Endothelial cell (in vitro differentiated cells): ENCODE results near the gene FRG2C. TPM values are rescaled to one million over a fixed set of nuclear protein-coding genes. Genes with fewer than 3 reads are reported as not detected.
"Not testable (repeated sequence)": the region's sequence is repeated elsewhere in the genome, so short reads cannot be mapped to it uniquely, and the experiment has no call there.

Experiments
- DNase-seq: peaks from one replicate; pipeline ENCODE4 v3.0.0; 2021; ENCODE audit warnings: low spot score
- H3K27ac Mint-ChIP-seq: one replicate; pipeline ENCODE4 v1.8.0; 2021; ENCODE audit warnings: mixed read lengths, inconsistent platforms; ENCODE audit not compliant: unreplicated experiment
- H3K27me3 Mint-ChIP-seq: one replicate; pipeline ENCODE4 v1.8.0; 2021; ENCODE audit warnings: mild to moderate bottlenecking, moderate library complexity, mixed read lengths, inconsistent platforms; ENCODE audit not compliant: unreplicated experiment
- H3K36me3 Mint-ChIP-seq: one replicate; pipeline ENCODE4 v1.8.0; 2021; ENCODE audit warnings: mild to moderate bottlenecking, low read depth, mixed read lengths, inconsistent platforms; ENCODE audit not compliant: unreplicated experiment
- H3K4me1 Mint-ChIP-seq: one replicate; pipeline ENCODE4 v1.8.0; 2021; ENCODE audit warnings: mild to moderate bottlenecking, mixed read lengths, inconsistent platforms; ENCODE audit not compliant: unreplicated experiment
- H3K4me3 Mint-ChIP-seq: one replicate; pipeline ENCODE4 v1.8.0; 2021; ENCODE audit warnings: mild to moderate bottlenecking, mixed read lengths, inconsistent platforms; ENCODE audit not compliant: unreplicated experiment
- H3K9me3 Mint-ChIP-seq: one replicate; pipeline ENCODE4 v1.8.0; 2021; ENCODE audit warnings: mixed read lengths, inconsistent platforms; ENCODE audit not compliant: unreplicated experiment
- long read RNA-seq: library from polyadenylated mRNA; unstranded; transcript quantifications from one replicate; pipeline ENCODE4 v2.0.0, GENCODE V29; 2020; ENCODE audit not compliant: unreplicated experiment
- total RNA-seq: library from RNA; stranded (reverse); fragmentation: NEBNext Ultra II Directional; extraction: Animal tissue kit (Norgen Biotek cat#: 25700); gene quantifications from one replicate; pipeline ENCODE4 v1.2.1, GENCODE V29; 2021; ENCODE audit not compliant: unreplicated experiment
- TF ChIP-seq, protein P1 (sequence below): fragments of 200-600 bp; sonication (generic); IDR thresholded peaks from one replicate; pipeline ENCODE4 v1.5.0; 2021; ENCODE audit warnings: antibody characterized with exemption; ENCODE audit not compliant: unreplicated experiment

The FRG2C gene
- not detected for total RNA-seq
- long read RNA-seq = 0 reads

GRCh38 chr3:75664028-75664427 is at the start of gene FRG2C:
TSS of gene FRG2C (plus strand) at chr3:75664328. CDS start at chr3:75664380, 52 bp downstream.
- Mint-ChIP-seq H3K36me3 (peaks cover 11% of the 10 kb centered on the region), H3K27me3 (peaks cover 18% of the 10 kb centered on the region)
- H3K4me1 Mint-ChIP-seq = not testable (repeated sequence)

DNA sequence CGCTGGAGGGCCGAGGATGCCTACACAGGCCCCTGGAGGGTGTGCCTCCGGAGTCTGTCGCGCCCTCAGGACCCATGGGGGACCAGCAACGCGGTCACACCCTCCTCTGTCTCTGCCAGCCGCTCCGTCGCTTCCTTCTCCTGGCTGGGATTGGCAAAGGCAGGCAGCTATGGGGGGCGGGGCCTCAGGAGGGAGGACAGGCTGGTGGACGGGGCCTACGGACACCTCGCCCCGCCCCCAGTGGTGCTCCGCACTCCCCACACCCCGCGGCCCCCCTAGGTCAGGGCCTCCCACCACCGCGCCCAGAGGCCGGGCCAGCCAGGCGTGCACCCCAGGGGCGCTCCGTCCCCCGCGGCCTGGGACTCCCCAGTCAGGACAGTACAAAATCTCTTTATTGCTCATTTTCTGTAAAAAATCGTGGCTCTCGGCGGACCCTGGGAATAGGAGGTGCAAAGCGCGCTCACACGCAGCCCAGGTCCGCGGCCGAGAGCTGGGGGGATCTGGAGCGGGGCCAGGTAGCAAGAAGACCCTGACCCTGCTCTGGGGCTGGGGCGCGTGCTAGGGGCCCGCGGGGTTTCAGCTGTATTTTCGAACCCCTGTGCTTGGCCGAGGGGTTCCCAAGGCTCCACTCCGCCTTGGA is 45.3 kb upstream of the FRG2C start:
- H3K9me3 Mint-ChIP-seq, H3K4me3 Mint-ChIP-seq, H3K4me1 Mint-ChIP-seq, H3K36me3 Mint-ChIP-seq, H3K27ac Mint-ChIP-seq: not testable (repeated sequence)
- peaks cover 17% of the 10 kb centered on the region for H3K27me3 Mint-ChIP-seq
- DNase-seq = peak; percentile 61

More at GRCh38 chr3:75664028-75664427, at the start of gene FRG2C:
- not testable (repeated sequence) for DNase-seq, H3K9me3 Mint-ChIP-seq, H3K27ac Mint-ChIP-seq, H3K4me3 Mint-ChIP-seq

DNA sequence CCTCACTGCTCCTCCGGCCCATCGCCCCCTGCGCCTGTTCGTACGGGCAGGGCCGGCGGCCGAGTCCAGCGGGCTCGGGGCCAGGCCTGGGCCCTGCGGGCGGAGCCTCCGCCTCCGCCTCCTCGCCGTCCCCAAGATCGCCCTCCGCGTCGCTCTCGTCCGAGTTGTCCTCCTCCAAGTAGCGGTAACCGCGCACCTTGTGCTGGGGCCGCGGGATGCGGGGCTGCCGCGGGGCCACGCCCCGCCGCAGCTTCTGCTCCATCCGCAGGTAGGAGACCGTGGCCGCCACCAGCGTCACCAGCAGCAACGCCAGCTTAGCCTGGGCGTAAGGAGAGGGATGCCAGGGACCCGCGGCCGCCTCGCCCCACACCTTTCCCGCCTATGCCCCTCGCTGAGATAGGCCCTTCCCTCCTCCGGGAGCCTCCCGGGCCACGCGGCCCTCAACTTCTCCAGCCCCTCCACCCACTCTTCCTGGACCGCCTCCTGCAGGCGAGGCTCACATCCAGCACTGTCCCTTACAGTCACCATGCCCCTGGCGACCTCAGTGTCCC is 44.6 kb upstream of the FRG2C start:
- H3K4me1 Mint-ChIP-seq, H3K9me3 Mint-ChIP-seq, DNase-seq, H3K36me3 Mint-ChIP-seq: not testable (repeated sequence)
- peak overlapping the region; percentile 86 for H3K4me3 Mint-ChIP-seq
- H3K27me3 Mint-ChIP-seq = peaks cover 17% of the 10 kb centered on the region
- peak overlapping the region; percentile 3 for H3K27ac Mint-ChIP-seq

GRCh38 chr3:75621772-75622171 is 42.4 kb upstream of the FRG2C start:
- H3K27ac Mint-ChIP-seq, H3K4me3 Mint-ChIP-seq, H3K9me3 Mint-ChIP-seq, H3K4me1 Mint-ChIP-seq, H3K36me3 Mint-ChIP-seq, DNase-seq: not testable (repeated sequence)
- peaks cover 17% of the 10 kb centered on the region for H3K27me3 Mint-ChIP-seq

- H3K27me3 Mint-ChIP-seq, H3K4me1 Mint-ChIP-seq, H3K9me3 Mint-ChIP-seq, H3K4me3 Mint-ChIP-seq, H3K36me3 Mint-ChIP-seq, DNase-seq, H3K27ac Mint-ChIP-seq: not testable (repeated sequence)
Measured at GRCh38 chr3:75623656-75624055, 40.5 kb upstream of the FRG2C start.

GRCh38 chr3:75630887-75631535 is 33.1 kb upstream of the FRG2C start:
- not testable (repeated sequence) for H3K27me3 Mint-ChIP-seq, H3K4me3 Mint-ChIP-seq, H3K36me3 Mint-ChIP-seq, H3K27ac Mint-ChIP-seq, H3K4me1 Mint-ChIP-seq, H3K9me3 Mint-ChIP-seq, DNase-seq

GRCh38 chr3:75631541-75631940 is 32.6 kb upstream of the FRG2C start:
- H3K27me3 Mint-ChIP-seq = peaks cover 2% of the 10 kb centered on the region
- peaks cover 3% of the 10 kb centered on the region for H3K9me3 Mint-ChIP-seq
- H3K4me1 Mint-ChIP-seq = no peaks in the 10 kb centered on the region
- H3K4me3 Mint-ChIP-seq = no peak overlapping the region
- no peak for DNase-seq
- TF ChIP-seq, protein P1, sequence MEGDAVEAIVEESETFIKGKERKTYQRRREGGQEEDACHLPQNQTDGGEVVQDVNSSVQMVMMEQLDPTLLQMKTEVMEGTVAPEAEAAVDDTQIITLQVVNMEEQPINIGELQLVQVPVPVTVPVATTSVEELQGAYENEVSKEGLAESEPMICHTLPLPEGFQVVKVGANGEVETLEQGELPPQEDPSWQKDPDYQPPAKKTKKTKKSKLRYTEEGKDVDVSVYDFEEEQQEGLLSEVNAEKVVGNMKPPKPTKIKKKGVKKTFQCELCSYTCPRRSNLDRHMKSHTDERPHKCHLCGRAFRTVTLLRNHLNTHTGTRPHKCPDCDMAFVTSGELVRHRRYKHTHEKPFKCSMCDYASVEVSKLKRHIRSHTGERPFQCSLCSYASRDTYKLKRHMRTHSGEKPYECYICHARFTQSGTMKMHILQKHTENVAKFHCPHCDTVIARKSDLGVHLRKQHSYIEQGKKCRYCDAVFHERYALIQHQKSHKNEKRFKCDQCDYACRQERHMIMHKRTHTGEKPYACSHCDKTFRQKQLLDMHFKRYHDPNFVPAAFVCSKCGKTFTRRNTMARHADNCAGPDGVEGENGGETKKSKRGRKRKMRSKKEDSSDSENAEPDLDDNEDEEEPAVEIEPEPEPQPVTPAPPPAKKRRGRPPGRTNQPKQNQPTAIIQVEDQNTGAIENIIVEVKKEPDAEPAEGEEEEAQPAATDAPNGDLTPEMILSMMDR = no peak
- no peak overlapping the region for H3K27ac Mint-ChIP-seq
- H3K36me3 Mint-ChIP-seq = no peaks in the 10 kb centered on the region

DNA sequence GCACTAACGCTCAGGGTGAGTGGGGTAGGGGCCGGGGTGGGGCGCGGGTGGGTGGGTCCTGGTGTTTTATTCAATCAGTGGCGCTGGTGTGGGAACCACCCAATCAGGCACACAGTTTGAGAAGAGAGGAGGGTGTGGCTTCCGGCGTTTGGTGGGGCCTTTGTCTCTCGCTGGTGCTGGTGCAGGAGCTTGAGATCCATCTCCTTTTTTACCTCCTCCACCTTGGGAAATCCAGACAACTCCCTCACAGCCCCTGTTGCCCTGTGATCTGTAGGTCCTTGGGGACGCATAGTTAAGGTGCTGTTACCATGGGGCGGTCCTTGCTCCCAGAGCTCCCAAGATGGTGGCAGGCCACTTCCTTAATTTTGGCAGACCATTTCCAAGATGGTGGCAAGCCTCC is 25.2 kb upstream of the FRG2C start:
- not testable (repeated sequence) for H3K36me3 Mint-ChIP-seq, DNase-seq, H3K27ac Mint-ChIP-seq, H3K27me3 Mint-ChIP-seq, H3K4me3 Mint-ChIP-seq, H3K9me3 Mint-ChIP-seq, H3K4me1 Mint-ChIP-seq

DNA sequence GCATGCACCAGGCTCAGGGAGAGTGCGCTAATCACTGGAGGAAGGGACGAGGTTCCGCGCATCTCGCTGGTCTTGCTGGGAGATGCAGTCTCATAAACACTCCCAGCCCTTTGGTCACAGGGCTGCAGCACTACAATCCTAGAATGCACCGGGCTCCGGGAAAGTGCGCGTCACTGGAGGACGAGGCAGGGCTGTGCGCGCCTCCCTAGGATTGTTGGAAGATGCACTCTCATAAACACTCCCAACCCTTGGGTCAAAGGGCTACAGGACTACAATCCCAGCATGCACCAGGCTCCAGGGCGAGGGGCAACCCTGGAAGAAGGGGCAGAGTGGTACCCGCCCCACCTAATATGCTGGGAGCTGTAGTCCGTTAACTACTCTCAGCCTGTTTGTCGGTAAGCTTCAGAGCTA is 23.0 kb upstream of the FRG2C start:
- H3K4me1 Mint-ChIP-seq, H3K36me3 Mint-ChIP-seq, H3K27me3 Mint-ChIP-seq, H3K27ac Mint-ChIP-seq, H3K9me3 Mint-ChIP-seq: not testable (repeated sequence)
- DNase-seq = peak; percentile 82
- peak overlapping the region; percentile 91 for H3K4me3 Mint-ChIP-seq
